T-helper 17 cell (primary cell): ENCODE measurements around the gene ZNF683. TPM values are rescaled to one million over a fixed set of nuclear protein-coding genes. Genes with fewer than 3 reads are reported as not detected.
"Not testable (repeated sequence)": the region's sequence is repeated elsewhere in the genome, so short reads cannot be mapped to it uniquely, and the experiment has no call there.

ENCODE experiments used
- ATAC-seq: fragments of 150-1000 bp; cut with Tn5 transposase; 2 replicates; pipeline ENCODE4 v1.10.0; 2021; ENCODE audit warnings: mild to moderate bottlenecking, moderate library complexity
- DNase-seq, 3 donors: peaks; one replicate each; pipeline versions ENCODE4 v3.0.0 to v3.0.0-alpha.2; 2020 to 2021
- H3K9me3 ChIP-seq: one replicate; pipeline ENCODE4 v1.7.0; 2013; ENCODE audit warnings: low read length, mild to moderate bottlenecking; ENCODE audit not compliant: control insufficient read depth, poor library complexity, severe bottlenecking
- H3K27ac Mint-ChIP-seq: one replicate; pipeline ENCODE4 v1.8.0; 2022; ENCODE audit warnings: mild to moderate bottlenecking, moderate library complexity, mixed read lengths
- H3K27me3 Mint-ChIP-seq: one replicate; pipeline ENCODE4 v1.8.0; 2022; ENCODE audit warnings: mixed read lengths
- H3K36me3 Mint-ChIP-seq: one replicate; pipeline ENCODE4 v1.8.0; 2022; ENCODE audit warnings: low read depth, mixed read lengths
- H3K4me1 Mint-ChIP-seq: one replicate; pipeline ENCODE4 v1.8.0; 2022; ENCODE audit warnings: mild to moderate bottlenecking, mixed read lengths
- H3K4me3 Mint-ChIP-seq: one replicate; pipeline ENCODE4 v1.8.0; 2022; ENCODE audit warnings: mild to moderate bottlenecking, moderate library complexity, mixed read lengths
- total RNA-seq, 4 donors: library from RNA in 2 of 4; stranded (reverse) in 2 of 4; gene quantifications; one replicate each; pipeline ENCODE4 v1.2.3 and lab custom pipeline; 2022 to 2026

Gene ZNF683
- total RNA-seq (not detected), total RNA-seq (lab: John Stamatoyannopoulos, UW) (0 to 0.23 reads per million in 2 donors)

- not testable (repeated sequence) for ATAC-seq, DNase-seq, H3K36me3 Mint-ChIP-seq, H3K9me3 ChIP-seq, H3K27me3 Mint-ChIP-seq
- Mint-ChIP-seq H3K4me1 (peaks cover 69% of the 10 kb centered on the region), H3K4me3 (peak within 1 kb of the TSS; percentile 81), H3K27ac (peak within 1 kb of the TSS; percentile 92)
Observed at GRCh38 chr1:26372611-26373010, at the start of gene ZNF683. ZNF683 (minus strand) TSS chr1:26372750; CDS start chr1:26368571, 4,179 bp downstream.

- Mint-ChIP-seq H3K27me3 (peaks cover 21% of the 10 kb centered on the region), H3K4me1 (no peaks in the 10 kb centered on the region), H3K36me3 (no peaks in the 10 kb centered on the region), H3K27ac (no peak overlapping the region), H3K4me3 (no peak overlapping the region)
- no peaks in the 10 kb centered on the region for H3K9me3 ChIP-seq
- DNase-seq, result no peak
- ATAC-seq, result no peak
Observed at GRCh38 chr1:26419494-26419893, 46.9 kb upstream of the ZNF683 start.

- Mint-ChIP-seq H3K27ac (no peak overlapping the region), H3K4me1 (no peaks in the 10 kb centered on the region), H3K36me3 (no peaks in the 10 kb centered on the region), H3K27me3 (peaks cover 27% of the 10 kb centered on the region), H3K4me3 (no peak overlapping the region)
- DNase-seq (no peak), ATAC-seq (no peak)
- H3K9me3 ChIP-seq, result no peaks in the 10 kb centered on the region
Observed at GRCh38 chr1:26418865-26419349, 46.4 kb upstream of the ZNF683 start.

GRCh38 chr1:26417111-26417759 is 44.7 kb upstream of the ZNF683 start:
- Mint-ChIP-seq H3K27ac (no peak overlapping the region), H3K4me3 (no peak overlapping the region), H3K27me3 (peaks cover 43% of the 10 kb centered on the region), H3K4me1 (no peaks in the 10 kb centered on the region), H3K36me3 (no peaks in the 10 kb centered on the region)
- ATAC-seq (peak; percentile 100), DNase-seq (peak; percentile 68 to 88 (median 69))
- H3K9me3 ChIP-seq, result no peaks in the 10 kb centered on the region

- peaks cover 3% of the 10 kb centered on the region for H3K36me3 Mint-ChIP-seq
- peaks cover 19% of the 10 kb centered on the region for H3K4me1 Mint-ChIP-seq
- no peak overlapping the region for H3K4me3 Mint-ChIP-seq
- peaks cover 54% of the 10 kb centered on the region for H3K27me3 Mint-ChIP-seq
- no peak overlapping the region for H3K27ac Mint-ChIP-seq
- no peaks in the 10 kb centered on the region for H3K9me3 ChIP-seq
- DNase-seq, result no peak
- ATAC-seq, result no peak
Observed at GRCh38 chr1:26413031-26413430, 40.5 kb upstream of the ZNF683 start.

GRCh38 chr1:26412180-26412840 is 39.8 kb upstream of the ZNF683 start:
- Mint-ChIP-seq H3K36me3 (peaks cover 3% of the 10 kb centered on the region), H3K4me3 (no peak overlapping the region), H3K27me3 (peaks cover 54% of the 10 kb centered on the region), H3K4me1 (peaks cover 19% of the 10 kb centered on the region), H3K27ac (no peak overlapping the region)
- no peaks in the 10 kb centered on the region for H3K9me3 ChIP-seq
- ATAC-seq, result no peak
- DNase-seq, result no peak

- ATAC-seq (no peak), DNase-seq (no peak)
- no peaks in the 10 kb centered on the region for H3K9me3 ChIP-seq
- Mint-ChIP-seq H3K36me3 (peaks cover 3% of the 10 kb centered on the region), H3K4me1 (peaks cover 19% of the 10 kb centered on the region), H3K4me3 (no peak overlapping the region), H3K27me3 (peaks cover 55% of the 10 kb centered on the region), H3K27ac (no peak overlapping the region)
Observed at GRCh38 chr1:26411624-26412074, 39.1 kb upstream of the ZNF683 start.

GRCh38 chr1:26410706-26411623 is 38.4 kb upstream of the ZNF683 start, which contains the start of gene LIN28A:
LIN28A (plus strand) TSS chr1:26410817; CDS start chr1:26410892, 75 bp downstream.
- Mint-ChIP-seq H3K27ac (no peak within 1 kb of the TSS), H3K36me3 (peaks cover 3% of the 10 kb centered on the region), H3K4me3 (peak within 1 kb of the TSS; percentile 53), H3K4me1 (peaks cover 19% of the 10 kb centered on the region), H3K27me3 (peaks cover 62% of the 10 kb centered on the region)
- ATAC-seq, result no peak
- no peak for DNase-seq
- H3K9me3 ChIP-seq, result no peaks in the 10 kb centered on the region

- H3K27me3 Mint-ChIP-seq, result peaks cover 61% of the 10 kb centered on the region
Observed at GRCh38 chr1:26409191-26409807, 36.7 kb upstream of the ZNF683 start.

GRCh38 chr1:26408604-26409003 is 36.1 kb upstream of the ZNF683 start:
- H3K9me3 ChIP-seq, result no peaks in the 10 kb centered on the region
- ATAC-seq (peak; percentile 93), DNase-seq (peak; percentile 59 to 78 (median 67))
- Mint-ChIP-seq H3K4me3 (peak overlapping the region; percentile 51), H3K36me3 (peaks cover 3% of the 10 kb centered on the region), H3K4me1 (peaks cover 19% of the 10 kb centered on the region), H3K27ac (no peak overlapping the region), H3K27me3 (peaks cover 61% of the 10 kb centered on the region)

More at GRCh38 chr1:26409191-26409807, 36.7 kb upstream of the ZNF683 start:
- ATAC-seq (peak; percentile 7), DNase-seq (no peak)
- Mint-ChIP-seq H3K4me1 (peaks cover 19% of the 10 kb centered on the region), H3K27ac (no peak overlapping the region), H3K36me3 (peaks cover 3% of the 10 kb centered on the region), H3K4me3 (peak overlapping the region; percentile 53)
- H3K9me3 ChIP-seq, result no peaks in the 10 kb centered on the region

- ATAC-seq (no peak), DNase-seq (no peak)
- Mint-ChIP-seq H3K4me3 (no peak overlapping the region), H3K27ac (no peak overlapping the region), H3K27me3 (peaks cover 54% of the 10 kb centered on the region), H3K4me1 (peaks cover 11% of the 10 kb centered on the region), H3K36me3 (peaks cover 2% of the 10 kb centered on the region)
- no peaks in the 10 kb centered on the region for H3K9me3 ChIP-seq
Observed at GRCh38 chr1:26405281-26405915, 32.8 kb upstream of the ZNF683 start.

GRCh38 chr1:26404641-26405040 is 32.1 kb upstream of the ZNF683 start:
- Mint-ChIP-seq H3K4me1 (peaks cover 9% of the 10 kb centered on the region), H3K27me3 (peaks cover 55% of the 10 kb centered on the region), H3K27ac (no peak overlapping the region), H3K36me3 (peaks cover 2% of the 10 kb centered on the region), H3K4me3 (no peak overlapping the region)
- DNase-seq (no peak), ATAC-seq (no peak)
- H3K9me3 ChIP-seq, result no peaks in the 10 kb centered on the region
